HG02623 (cell line): ENCODE results near the gene VKORC1L1.
"Not testable (repeated sequence)": the region's sequence is repeated elsewhere in the genome, so short reads cannot be mapped to it uniquely, and the experiment has no call there.

Experiments
- ATAC-seq: cut with Tn5 transposase; IDR thresholded peaks from one replicate; pipeline ENCODE4 v1.9.1; 2021; ENCODE audit warnings: moderate library complexity; ENCODE audit not compliant: unreplicated experiment

VKORC1L1 gene

DNA sequence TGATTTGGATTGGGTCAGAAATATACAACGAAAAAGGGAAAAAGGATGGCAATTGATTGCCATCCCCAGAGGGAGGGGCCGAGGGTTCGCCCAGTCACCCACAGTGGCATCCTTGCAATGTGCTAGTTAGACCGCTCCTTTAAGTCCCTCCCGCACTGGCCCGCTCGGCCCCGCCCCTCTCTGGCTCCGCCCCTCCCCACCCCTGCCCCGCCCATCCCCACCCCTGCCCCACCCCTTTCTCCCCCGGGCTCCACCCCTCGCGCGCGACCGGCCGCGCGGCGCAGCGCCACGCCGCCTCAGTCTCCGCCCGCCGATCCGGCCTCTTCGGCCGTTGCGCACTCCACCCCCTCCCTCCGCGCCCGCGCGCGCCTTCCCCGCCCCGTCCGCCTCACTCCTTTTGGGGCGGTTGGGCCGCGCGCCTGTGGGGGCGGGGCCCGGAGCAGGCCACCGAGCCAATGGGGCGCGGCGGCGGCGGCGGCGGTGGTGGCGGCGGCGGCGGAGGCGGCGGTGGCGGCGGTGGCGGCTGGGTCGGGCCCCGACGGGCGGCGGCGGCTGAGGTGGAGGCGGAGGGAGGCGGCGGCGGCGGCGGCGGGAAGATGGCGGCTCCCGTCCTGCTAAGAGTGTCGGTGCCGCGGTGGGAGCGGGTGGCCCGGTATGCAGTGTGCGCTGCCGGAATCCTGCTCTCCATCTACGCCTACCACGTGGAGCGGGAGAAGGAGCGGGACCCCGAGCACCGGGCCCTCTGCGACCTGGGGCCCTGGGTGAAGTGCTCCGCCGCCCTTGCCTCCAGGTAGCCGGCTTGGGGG, at the start of gene VKORC1L1:
TSS of gene VKORC1L1 (plus strand) at position 299 of the 806 bp plus-strand sequence. CDS start at position 597, 298 bp downstream.
- peak; percentile 85 for ATAC-seq

DNA sequence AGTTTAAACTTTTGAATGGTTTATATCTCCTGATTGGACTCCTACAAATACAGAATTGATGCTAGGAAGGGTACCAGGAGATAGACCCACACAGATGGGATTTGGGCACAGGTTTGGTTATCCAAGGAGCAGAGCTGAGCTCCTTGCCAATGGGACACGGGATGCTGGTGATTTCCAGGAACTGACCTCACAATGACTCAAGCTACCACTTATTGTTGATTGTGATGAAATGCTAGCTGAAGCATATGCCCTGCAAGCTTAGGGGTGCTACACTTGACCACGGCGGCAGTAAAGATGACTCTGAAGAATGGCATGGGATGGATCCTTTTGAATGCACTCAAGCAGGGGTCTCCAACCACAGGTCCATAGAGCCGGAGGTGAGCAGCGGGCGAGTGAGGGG, 45.5 kb upstream of the VKORC1L1 start:
- ATAC-seq, result no peak

DNA sequence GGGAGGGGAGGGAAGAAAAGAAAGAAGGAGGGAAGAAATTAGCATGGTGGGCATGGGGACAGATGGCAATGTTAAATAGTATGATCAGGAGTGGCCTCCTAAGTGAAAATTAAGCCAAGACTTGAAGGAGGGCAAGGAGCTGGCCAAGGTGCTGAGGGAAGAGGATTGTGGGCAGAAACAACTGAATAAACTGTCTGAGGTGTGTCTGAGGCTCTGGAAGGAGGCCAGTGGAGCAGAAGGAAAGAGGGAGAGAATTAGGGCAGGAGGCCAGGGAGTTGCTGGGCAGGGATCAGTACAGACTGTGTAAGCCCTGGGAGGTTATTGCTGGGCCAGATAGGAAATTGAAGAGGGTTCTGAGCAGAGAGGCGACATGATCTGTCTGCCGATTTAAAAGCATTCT, 40.6 kb upstream of the VKORC1L1 start:
- no peak for ATAC-seq

DNA sequence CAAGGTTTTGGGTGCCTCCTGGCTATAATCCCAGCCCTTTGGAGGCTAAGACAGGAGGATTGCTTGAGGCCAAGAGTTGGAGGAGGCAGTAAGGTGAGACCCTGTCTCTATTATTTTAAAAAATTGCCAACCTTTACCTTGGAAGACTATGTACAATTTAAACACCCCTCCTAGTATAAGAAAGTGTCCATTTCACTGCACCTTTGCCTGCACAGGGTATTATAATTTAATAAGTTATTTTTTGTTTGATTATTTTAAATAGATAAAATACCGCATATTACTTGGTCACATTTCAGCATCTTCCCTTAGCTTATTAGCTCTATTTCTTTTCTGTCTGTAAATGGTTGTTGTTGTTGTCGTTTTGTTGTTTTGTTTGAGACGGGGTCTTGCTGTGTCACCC, 36.2 kb upstream of the VKORC1L1 start:
- not testable (repeated sequence) for ATAC-seq

DNA sequence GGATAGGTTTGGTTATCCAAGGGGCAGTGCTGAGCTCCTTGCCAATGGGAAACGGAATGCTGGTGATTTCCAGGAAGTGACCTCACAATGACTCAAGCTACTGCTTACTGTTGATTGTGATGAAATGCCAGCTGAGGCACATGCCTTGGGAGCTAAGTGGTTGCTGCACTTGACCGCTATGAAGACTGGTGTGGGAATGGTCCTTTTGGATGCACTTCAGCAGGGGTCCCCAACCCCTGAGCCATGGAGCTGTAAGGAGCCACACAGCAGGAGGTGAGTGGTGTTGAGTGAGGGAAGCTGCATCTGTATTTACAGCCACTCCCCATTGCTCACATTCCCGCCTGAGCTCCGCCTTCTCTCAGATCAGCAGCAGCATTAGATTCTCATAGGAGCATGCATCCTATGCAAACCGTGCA, 35.3 kb upstream of the VKORC1L1 start:
- not testable (repeated sequence) for ATAC-seq

DNA sequence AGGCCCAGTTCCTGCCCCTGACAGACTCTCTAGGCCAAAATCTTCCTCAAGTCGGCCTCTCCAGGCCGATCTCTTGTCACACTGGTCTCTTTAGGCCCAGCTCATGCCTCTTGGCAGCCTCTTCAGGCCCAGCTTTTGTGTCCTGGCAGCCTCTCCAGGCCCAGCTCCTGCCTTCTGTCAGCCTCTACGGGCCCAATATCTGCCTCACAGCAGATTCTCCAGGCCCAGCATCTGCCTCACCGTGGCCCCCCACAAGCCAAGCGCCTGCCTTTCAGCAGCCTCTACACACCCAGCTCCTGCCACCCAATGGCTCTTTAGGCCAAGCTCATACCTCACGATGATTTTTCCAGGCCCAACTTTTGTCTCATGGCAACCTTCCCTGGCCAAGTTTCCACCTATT, 33.0 kb upstream of the VKORC1L1 start:
- ATAC-seq, result no peak

DNA sequence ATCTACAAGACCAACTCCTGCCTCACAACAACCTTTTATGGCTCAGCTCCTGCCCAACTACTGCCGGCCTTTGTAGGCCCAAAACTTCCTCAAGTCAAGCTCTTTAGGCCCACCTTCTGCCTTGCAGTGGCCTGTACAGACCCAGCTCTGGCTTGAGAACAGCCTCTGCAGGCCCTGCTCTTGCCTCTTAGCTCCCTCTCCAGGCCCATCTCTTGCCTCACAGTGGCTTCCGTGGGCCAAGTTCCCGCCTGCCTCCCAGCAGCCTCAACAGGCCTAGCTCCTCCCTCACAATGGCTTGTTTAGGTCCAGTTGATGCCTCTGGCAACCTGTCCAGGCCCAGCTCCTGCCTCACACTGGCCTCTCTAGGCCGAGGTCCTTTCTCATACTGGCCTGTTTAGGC, 32.4 kb upstream of the VKORC1L1 start:
- ATAC-seq, result no peak

DNA sequence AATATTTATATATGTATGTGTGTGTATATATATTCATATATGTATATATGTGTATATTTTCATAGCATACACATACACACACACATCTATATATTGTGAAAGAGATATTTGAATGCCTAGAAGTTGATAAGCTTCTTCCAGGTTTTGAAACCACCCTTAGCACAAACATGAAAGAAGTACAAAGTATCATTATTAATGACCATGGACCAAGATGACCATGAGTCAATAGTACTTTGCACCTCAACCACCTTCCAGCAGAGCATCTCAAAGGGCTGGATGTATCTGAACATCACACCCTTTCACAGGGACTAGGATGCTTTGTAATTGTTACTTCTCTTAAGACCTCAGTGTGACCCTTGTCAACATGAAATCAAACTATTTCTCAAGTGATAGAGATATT, 29.3 kb upstream of the VKORC1L1 start:
- ATAC-seq, result not testable (repeated sequence)

DNA sequence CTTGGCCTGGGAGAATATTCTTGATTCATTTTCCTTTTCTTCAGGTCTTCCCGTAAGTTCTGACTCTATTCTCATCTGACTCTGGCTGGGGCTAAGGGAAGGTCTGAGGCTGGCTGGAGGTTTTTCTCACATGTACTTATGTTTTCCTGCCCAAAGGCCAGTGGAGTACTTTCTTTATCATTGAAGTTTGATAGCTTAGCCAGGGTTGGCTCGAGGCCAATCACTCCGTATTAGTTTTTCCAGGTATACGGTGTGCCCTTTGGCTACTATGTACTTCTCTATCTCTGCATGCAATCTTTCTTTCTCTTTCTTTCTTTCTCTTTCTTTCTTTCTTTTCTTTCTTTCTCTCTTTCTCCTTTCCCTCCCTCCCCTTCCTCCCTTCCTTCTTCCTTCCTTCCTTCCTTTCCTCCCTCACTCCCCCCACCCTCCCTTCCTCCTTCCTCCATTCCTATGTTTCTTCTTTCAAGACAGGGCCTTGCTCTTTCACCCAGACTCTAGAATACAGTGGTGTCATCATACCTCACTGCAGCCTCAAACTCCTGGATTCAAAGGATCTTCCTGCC, 26.8 kb upstream of the VKORC1L1 start:
- ATAC-seq, result no peak

DNA sequence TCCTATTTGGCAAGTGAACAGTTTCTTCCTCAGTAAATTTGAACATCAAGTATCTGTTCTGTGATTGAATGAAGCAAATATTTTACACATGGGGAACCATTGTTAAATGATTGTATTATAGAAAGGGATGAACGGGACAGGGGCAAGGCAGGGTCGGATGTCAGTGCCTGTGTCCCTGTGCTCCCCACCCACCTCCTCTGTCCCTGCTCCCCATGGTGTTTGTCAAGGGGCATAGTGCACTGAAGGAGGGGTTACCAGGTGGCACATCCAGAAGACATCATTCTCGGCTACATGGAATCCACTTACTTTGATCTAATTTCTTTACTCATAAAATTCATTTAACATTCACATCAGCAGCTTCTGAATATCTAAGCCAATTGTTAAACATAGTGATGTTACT, 19.4 kb upstream of the VKORC1L1 start:
- ATAC-seq, result not testable (repeated sequence)

DNA sequence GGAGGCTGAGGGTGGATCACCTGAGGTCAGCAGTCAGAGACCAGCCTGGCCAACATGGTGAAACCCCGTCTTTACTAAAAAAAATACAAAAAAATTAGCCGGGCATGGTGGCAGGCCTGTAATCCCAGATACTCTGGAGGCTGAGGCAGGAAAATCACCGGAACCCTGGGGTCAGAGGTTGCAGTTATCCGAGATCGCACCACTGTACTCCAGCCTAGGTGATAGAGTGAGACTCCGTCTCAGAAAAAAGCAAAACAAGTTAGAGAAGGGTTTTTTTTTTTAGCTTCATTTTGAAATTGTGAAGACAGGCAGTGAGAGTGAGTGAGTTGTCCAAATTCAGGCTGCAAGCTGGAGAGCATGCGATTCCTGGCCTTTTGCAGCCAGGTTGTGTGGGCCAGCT, 19.0 kb upstream of the VKORC1L1 start:
- not testable (repeated sequence) for ATAC-seq

DNA sequence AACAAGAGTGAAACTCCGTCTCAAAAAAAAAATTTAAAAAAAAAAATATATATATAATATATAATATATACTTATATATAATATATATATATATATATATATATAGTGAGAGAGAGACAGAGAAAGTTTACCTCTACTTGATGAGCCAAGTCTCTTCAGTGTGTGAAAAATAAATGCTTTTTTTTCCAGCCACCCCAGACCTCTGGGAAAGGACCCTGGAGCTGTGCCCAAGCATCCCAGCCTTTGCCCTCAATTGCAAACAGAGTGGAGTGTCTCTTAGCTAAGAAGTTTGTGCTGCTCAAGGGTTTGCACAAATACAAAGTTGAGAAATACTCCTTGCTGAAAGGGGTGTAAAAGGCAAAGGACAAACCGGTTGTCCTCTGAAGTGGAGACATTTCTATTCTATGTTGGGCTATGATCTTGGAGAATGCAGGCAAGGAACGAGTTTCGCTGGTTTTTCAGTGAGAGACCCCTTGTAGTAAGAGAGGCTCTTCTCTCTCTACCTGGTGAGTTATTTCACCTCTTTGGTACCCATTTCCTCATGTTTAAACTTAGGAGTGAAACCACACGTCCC, 15.5 kb upstream of the VKORC1L1 start:
- ATAC-seq, result not testable (repeated sequence)

DNA sequence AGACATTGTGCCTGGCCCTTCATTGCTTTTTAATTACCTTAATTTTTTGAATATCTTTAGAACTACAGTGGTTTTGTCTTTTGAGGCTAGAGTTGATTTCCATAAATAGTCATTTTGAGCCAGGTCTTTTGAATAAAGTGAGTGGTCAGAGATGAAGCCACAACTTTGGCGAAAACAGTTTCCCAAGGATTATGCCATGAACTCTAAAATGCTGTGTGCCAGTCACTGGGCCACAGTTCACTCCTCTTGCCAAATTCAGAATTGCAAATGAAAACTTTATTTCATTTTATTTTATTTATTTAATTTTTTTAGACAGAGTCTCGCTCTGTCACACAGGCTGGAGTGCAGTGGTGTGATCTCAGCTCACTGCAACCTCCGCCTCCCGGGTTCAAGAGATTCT, 14.2 kb upstream of the VKORC1L1 start:
- not testable (repeated sequence) for ATAC-seq

DNA sequence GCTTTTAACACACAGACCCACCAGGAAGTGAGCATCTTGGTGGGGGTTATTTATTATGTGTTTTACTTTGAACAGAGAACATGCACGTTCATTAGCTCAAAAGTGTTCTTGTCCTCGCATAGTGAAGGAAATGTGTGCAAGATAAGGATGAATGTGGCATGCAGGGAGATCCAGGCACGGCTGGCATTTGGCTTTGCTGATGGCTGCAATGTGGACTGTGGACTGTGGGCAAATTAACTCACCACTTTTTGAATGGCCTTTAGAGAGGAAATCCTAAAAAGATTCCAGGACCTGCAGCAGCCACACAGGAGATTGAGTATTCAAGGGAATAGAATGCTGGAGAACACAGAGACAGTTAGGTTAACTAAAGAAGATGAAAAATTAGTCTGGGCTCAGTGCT, 6.6 kb upstream of the VKORC1L1 start:
- not testable (repeated sequence) for ATAC-seq

DNA sequence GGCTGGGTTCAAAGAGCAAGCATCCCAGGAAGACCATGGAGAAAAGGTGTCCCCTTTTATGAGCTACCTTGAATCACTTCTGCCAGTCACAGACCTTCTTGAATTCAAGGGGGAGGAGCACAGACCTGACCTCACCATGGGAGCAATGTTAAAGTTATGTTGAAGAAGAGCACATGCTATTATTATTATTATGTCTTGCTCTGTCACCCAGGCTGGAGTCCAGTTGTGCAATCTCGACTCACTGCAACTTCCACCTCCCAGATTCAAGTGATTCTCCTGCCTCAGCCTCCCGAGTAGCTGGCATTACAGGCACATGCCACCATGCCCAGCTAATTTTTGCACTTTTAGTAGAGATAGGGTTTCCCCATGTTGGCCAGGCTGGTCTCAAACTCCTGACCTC, 5.2 kb upstream of the VKORC1L1 start:
- not testable (repeated sequence) for ATAC-seq

DNA sequence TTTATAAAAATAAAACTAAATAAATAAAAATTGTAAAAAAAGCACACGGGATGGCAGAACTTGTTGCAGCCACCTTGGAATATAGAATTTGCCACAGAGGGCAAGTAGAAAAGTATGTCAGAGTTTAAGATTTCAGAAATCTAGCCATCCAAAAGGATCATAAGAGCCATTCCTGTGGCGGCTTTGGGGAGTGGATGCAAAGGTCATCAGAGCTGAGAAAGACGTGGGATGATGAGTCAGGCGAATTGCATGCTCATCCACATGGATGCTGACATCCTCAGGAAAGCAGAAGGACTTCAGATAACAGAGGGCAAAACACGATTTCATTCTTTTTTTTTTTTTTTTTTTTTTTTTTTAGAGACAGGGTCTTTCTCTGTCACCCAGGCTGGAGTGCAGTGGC, 3.6 kb upstream of the VKORC1L1 start:
- ATAC-seq, result not testable (repeated sequence)

DNA sequence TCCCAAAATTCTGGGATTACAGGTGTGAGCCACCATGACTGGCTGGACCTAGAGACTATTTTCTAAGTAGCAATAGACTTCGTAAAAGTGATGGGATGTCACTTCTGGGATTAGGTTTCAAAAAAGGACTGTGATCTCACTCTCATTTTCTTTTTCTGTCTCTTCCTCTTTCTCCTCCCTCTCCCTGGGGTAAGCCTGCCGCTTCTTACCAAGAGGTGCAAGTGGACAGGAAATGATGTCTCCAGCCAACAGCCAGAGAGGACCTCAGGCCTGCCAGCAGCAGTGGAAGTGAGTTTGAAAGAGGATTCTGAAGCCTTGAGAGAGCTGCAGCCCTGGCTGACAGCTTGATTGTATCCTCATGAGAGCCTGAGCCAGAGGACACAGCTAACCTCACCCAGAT, 1.4 kb upstream of the VKORC1L1 start:
- ATAC-seq, result not testable (repeated sequence)

DNA sequence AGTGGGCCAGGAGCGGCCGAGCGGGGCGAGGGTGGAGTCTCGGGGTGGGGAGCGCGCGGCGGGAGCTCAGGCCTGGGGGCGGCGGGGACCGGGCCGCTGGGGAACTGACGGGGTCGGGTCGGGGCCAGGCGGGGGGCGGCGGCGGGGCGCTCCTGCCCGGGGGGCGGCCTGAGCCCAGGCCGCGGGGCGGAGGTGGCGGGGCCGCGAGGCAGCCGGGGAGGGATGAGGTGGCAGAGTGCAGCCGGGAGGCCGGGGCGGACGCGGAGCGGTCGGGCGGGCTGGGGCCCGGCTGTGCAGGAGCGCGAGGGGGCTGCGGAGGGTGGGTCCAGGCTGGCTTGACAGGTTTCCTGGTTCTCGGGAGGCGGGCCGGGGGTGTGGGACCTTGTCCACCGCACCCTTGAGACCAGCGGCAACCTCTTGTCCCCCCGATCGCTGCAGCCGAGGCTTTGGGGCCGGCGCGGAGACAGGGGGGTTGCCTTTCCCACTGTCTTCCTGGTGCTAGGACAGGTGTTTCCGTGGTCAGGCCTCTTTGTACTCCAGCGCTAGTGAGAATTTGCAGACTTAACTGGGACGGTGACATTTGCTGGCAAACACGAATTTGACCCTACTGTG, 814 bp downstream of the VKORC1L1 start:
- ATAC-seq, result peak; percentile 30

DNA sequence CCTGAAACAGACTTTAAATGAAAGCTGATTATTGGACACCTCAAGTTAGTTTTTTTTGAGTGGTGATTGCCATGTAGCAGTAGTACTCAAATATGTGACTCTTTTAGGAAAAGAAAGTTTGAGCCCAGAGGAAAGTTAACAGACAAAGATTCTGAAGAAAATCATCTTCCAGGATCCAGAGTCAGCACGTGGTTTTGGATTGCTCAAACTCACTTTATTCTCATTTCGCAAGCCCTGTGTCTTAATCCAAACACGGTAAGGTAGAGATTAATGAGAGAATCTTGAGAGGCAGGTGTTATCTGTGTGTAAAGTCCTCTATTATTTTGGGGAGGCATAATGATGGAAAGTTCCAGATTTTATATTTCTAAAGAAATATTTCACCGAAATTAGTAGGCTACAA, 2.8 kb downstream of the VKORC1L1 start:
- not testable (repeated sequence) for ATAC-seq

DNA sequence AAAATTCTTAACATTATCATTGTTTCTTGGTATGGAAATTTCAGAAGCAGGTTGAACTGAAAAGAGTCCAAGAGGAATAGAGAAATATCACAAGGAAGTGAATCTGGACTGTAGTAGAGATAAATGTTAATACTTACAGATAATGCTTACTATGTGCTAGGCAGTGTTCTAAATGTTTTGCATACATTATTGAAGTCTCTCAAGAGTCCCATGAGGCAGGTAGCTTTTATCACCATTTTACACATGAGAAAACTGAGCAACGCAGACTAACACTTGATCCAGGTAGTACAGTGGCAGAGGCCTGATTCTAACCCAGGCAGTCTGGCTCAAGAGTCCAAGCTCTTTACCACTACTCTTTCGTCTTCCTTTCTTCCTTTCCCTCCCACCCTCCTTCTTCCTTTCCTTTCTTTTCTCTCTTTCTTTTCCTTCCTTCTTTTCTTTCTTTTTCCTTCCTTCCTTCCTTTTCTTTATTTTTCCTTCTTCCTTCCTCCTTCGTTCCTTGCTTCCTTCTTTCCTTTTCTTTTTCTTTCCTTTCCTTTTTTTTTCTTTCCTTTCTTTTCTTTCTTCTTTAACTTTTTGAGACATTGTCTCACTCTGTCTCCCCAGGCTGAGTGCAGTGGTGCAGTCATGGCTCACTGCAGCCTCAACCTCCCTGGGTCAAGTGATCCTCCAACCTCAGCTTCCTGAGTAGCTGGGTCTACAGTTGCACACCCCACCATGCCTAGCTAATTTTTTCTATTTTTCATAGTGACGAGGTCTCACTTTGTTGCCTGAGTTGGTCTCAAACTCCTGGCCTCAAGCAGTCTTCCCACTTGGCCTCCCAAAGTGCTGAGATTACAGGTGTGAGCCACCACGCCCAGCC, 6.6 kb downstream of the VKORC1L1 start:
- not testable (repeated sequence) for ATAC-seq

DNA sequence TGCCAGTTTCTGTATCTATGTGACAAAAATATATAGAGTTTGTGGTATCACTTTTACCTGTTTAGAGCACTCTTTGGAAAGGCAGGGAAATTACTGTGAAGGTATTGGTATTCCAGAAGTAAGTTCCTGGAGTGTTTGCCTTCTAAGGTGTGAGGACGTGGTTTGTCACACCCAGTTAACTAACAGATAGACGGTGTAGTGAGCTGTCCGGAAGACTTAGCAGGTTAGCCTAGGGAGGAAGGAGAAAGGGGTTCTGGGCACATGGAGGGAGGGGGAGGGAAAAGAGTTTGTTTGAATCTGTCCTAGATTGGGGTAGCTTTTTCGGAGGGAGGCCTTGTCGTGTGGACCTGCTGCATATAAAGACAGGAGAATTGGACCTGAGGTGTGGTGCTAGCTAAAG, 7.4 kb downstream of the VKORC1L1 start:
- ATAC-seq, result not testable (repeated sequence)
